Measurements from ENCODE around the gene TRIM2. TPM values are rescaled to one million over a fixed set of nuclear protein-coding genes. Genes with fewer than 3 reads are reported as not detected.
A peak's percentile ranks its signal among the peaks of the same experiment; 100 is the strongest.
"Not testable (repeated sequence)": the region's sequence is repeated elsewhere in the genome, so short reads cannot be mapped to it uniquely, and the experiment has no call there.

The TRIM2 gene
- total RNA-seq, 2 donors from 2014 or later, result 31.3 to 42.0 TPM

- DNase-seq, result no peak
- ATAC-seq, result no peak
- Histone ChIP-seq H3K4me1 (no peaks in the 10 kb centered on the region), H3K9me3 (no peaks in the 10 kb centered on the region), H3K36me3 (replicated peaks in 1 of 2; ENCODE audit: insufficient read depth in 1 of 2, low read depth in 2 of 2) (no peaks in the 10 kb centered on the region), H3K4me3 (no peak overlapping the region), H3K27ac (no peak overlapping the region), H3K27me3 (no peaks in the 10 kb centered on the region)
- intact Hi-C loops (cut with DNase I), result no loop called here
- TF ChIP-seq CTCF (IDR thresholded peaks at IDR 0.05), result no peak
- TF ChIP-seq POLR2A (IDR thresholded peaks at IDR 0.05), result no peak
- WGBS, 2 donors, result 88 to 91% methylated on average over 1 of the region's 1 CpG
Observed at GRCh38 chr4:153198719-153199118, 5.5 kb upstream of the TRIM2 start.

- H3K4me1 ChIP-seq, result peaks cover 30% of the 10 kb centered on the region
- 35 to 42% methylated on average over 5 of the region's 5 CpGs for WGBS, 2 donors
- H3K9me3 ChIP-seq; DNase-seq; intact Hi-C loops (cut with DNase I); H3K27me3 ChIP-seq; H3K36me3 ChIP-seq (replicated peaks in 1 of 2; ENCODE audit: insufficient read depth in 1 of 2, low read depth in 2 of 2); ATAC-seq: not testable (repeated sequence)
- peak overlapping the region in 1 of 2 donors; percentile 1 for H3K4me3 ChIP-seq
- peak overlapping the region; percentile 64 to 85 (median 76) for H3K27ac ChIP-seq
Observed at GRCh38 chr4:153203746-153204145, 497 bp upstream of the TRIM2 start.

- Histone ChIP-seq H3K9me3 (no peaks in the 10 kb centered on the region), H3K27ac (peak overlapping the region; percentile 64 to 85 (median 76)), H3K4me1 (peaks cover 40% of the 10 kb centered on the region), H3K4me3 (peak overlapping the region; percentile 1 to 4), H3K36me3 (replicated peaks in 1 of 2; ENCODE audit: insufficient read depth in 1 of 2, low read depth in 2 of 2) (no peaks in the 10 kb centered on the region), H3K27me3 (no peaks in the 10 kb centered on the region)
- DNase-seq, result peak; percentile 34 to 58 (median 42)
- WGBS, 2 donors, result 31 to 34% methylated on average over 21 to 22 of the region's 22 CpGs
- TF ChIP-seq CTCF (IDR thresholded peaks at IDR 0.05) (peak in 4 of 7 experiments; percentile 22 to 31 (median 26)), POLR2A (IDR thresholded peaks at IDR 0.05) (no peak)
- intact Hi-C loops (cut with DNase I), result no loop called here
- peak; percentile 65 for ATAC-seq
Observed at GRCh38 chr4:153204728-153205648, 745 bp downstream of the TRIM2 start.

GRCh38 chr4:153205757-153206156 is 1.5 kb downstream of the TRIM2 start:
- whole genome bisulfite sequencing, 2 donors, result 26 to 32% methylated on average over 5 of the region's 5 CpGs
- peak; percentile 45 for ATAC-seq

More at GRCh38 chr4:153205757-153206156, 1.5 kb downstream of the TRIM2 start:
- no peak for TF ChIP-seq POLR2A (IDR thresholded peaks at IDR 0.05)
- no peak for TF ChIP-seq CTCF (IDR thresholded peaks at IDR 0.05)
- Histone ChIP-seq H3K27me3 (no peaks in the 10 kb centered on the region), H3K36me3 (replicated peaks in 1 of 2; ENCODE audit: insufficient read depth in 1 of 2, low read depth in 2 of 2) (no peaks in the 10 kb centered on the region), H3K4me3 (no peak overlapping the region), H3K4me1 (peaks cover 40% of the 10 kb centered on the region), H3K27ac (peak overlapping the region; percentile 18 to 85 (median 76)), H3K9me3 (no peaks in the 10 kb centered on the region)
- DNase-seq, result peak; percentile 40 to 68 (median 58)
- intact Hi-C loops (cut with DNase I), result no loop called here

Data from body of pancreas (tissue), 4 donors.